Loucy (cell line): ENCODE data around the gene WNK3.

Experiments
- H2AFZ ChIP-seq: fragments of 200-600 bp; sonication (generic); 2 replicates; pipeline ENCODE4 v1.6.0; 2016; ENCODE audit warnings: antibody characterized with exemption, mild to moderate bottlenecking, low read length, moderate library complexity
- H3F3A ChIP-seq: fragments of 200-600 bp; 2 replicates; pipeline ENCODE4 v1.6.0; 2016; ENCODE audit warnings: antibody characterized with exemption, low read depth, mild to moderate bottlenecking
- H3K27me3 ChIP-seq: fragments of 200-600 bp; sonication (generic); 2 replicates; pipeline ENCODE4 v1.6.1; 2014; ENCODE audit warnings: low read length, mild to moderate bottlenecking; ENCODE audit not compliant: insufficient read depth, poor library complexity, severe bottlenecking
- H3K36me3 ChIP-seq: fragments of 200-600 bp; sonication (generic); 2 replicates; pipeline ENCODE4 v1.6.1; 2016; ENCODE audit warnings: low read length; ENCODE audit not compliant: insufficient read depth
- H3K4me1 ChIP-seq: fragments of 200-600 bp; sonication (generic); 2 replicates; pipeline ENCODE4 v1.5.1; 2014; ENCODE audit warnings: low read length, mild to moderate bottlenecking; ENCODE audit not compliant: insufficient read depth, poor library complexity, severe bottlenecking
- H3K4me2 ChIP-seq: fragments of 200-600 bp; sonication (generic); 2 replicates; pipeline ENCODE4 v1.6.0; 2014; ENCODE audit warnings: antibody characterized with exemption, low read length, low read depth, mild to moderate bottlenecking; ENCODE audit not compliant: poor library complexity, severe bottlenecking
- H3K4me3 ChIP-seq: fragments of 200-600 bp; sonication (generic); 2 replicates; pipeline ENCODE4 v1.5.1; 2014; ENCODE audit warnings: low read length, mild to moderate bottlenecking, mixed read lengths; ENCODE audit not compliant: poor library complexity, severe bottlenecking
- H3K79me2 ChIP-seq: fragments of 200-600 bp; sonication (generic); 2 replicates; pipeline ENCODE4 v1.6.1; 2014; ENCODE audit warnings: low read length; ENCODE audit not compliant: insufficient read depth
- H3K9ac ChIP-seq: fragments of 200-600 bp; sonication (generic); 2 replicates; pipeline ENCODE4 v1.6.0; 2014; ENCODE audit warnings: mild to moderate bottlenecking, low read depth, low read length, moderate library complexity; ENCODE audit not compliant: poor library complexity, severe bottlenecking
- H3K9me2 ChIP-seq: fragments of 200-600 bp; sonication (generic); replicated peaks from 2 replicates; pipeline ENCODE4 v1.6.1; 2016; ENCODE audit warnings: low read depth, low read length, mixed read lengths
- H3K9me3 ChIP-seq: fragments of 200-600 bp; sonication (generic); 2 replicates; pipeline ENCODE4 v1.6.1; 2014; ENCODE audit warnings: mild to moderate bottlenecking, antibody characterized with exemption, low read length, low read depth; ENCODE audit not compliant: insufficient read depth
- H4K20me1 ChIP-seq: fragments of 200-600 bp; sonication (generic); 2 replicates; pipeline ENCODE4 v1.6.0; 2014; ENCODE audit warnings: antibody characterized with exemption, low read length, mild to moderate bottlenecking; ENCODE audit not compliant: insufficient read depth, poor library complexity, severe bottlenecking
- EZH2phosphoT487 ChIP-seq: fragments of 200-600 bp; IDR thresholded peaks from 2 replicates; pipeline ENCODE4 v1.6.1; 2018; ENCODE audit warnings: antibody characterized with exemption, mild to moderate bottlenecking, moderate library complexity, borderline replicate concordance
- TF ChIP-seq, protein P1 (sequence below): fragments of 200-600 bp; sonication (generic); conservative IDR thresholded peaks from 2 replicates; pipeline ENCODE4 v1.5.1; 2014; ENCODE audit warnings: mild to moderate bottlenecking, antibody characterized with exemption, low read length

WNK3 gene

DNA sequence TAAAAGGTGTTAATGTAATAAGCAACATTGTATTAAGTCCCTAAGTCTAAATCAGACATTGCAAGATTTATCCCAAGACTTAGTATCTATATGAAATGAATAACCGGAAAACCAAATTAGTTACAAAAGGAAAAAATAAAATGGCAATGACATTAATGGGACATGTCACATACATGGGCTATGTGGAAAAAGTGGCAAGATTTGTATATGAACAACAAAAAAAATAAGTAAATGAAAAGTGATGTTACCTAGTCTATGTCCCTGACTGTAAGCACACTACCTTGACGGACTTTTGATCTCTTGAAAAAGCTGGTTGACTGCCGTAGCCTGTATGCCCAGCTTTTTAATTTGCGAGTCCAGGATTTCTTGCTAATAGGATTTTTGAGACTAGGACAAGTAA is 119.3 kb downstream of the WNK3 start:
- H3K4me1 ChIP-seq: no peaks in the 10 kb centered on the region
- H3F3A ChIP-seq: no peaks in the 10 kb centered on the region
- H3K79me2 ChIP-seq: no peaks in the 10 kb centered on the region
- no peaks in the 10 kb centered on the region for H3K27me3 ChIP-seq
- no peaks in the 10 kb centered on the region for H3K9me3 ChIP-seq
- TF ChIP-seq EZH2phosphoT487: no peak
- TF ChIP-seq, protein P1, sequence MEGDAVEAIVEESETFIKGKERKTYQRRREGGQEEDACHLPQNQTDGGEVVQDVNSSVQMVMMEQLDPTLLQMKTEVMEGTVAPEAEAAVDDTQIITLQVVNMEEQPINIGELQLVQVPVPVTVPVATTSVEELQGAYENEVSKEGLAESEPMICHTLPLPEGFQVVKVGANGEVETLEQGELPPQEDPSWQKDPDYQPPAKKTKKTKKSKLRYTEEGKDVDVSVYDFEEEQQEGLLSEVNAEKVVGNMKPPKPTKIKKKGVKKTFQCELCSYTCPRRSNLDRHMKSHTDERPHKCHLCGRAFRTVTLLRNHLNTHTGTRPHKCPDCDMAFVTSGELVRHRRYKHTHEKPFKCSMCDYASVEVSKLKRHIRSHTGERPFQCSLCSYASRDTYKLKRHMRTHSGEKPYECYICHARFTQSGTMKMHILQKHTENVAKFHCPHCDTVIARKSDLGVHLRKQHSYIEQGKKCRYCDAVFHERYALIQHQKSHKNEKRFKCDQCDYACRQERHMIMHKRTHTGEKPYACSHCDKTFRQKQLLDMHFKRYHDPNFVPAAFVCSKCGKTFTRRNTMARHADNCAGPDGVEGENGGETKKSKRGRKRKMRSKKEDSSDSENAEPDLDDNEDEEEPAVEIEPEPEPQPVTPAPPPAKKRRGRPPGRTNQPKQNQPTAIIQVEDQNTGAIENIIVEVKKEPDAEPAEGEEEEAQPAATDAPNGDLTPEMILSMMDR: no peak
- no peaks in the 10 kb centered on the region for H3K9me2 ChIP-seq
- H3K4me3 ChIP-seq: no peak overlapping the region
- no peak overlapping the region for H2AFZ ChIP-seq
- H3K36me3 ChIP-seq: no peaks in the 10 kb centered on the region
- no peak overlapping the region for H3K9ac ChIP-seq
- no peaks in the 10 kb centered on the region for H4K20me1 ChIP-seq
- H3K4me2 ChIP-seq: no peak overlapping the region

DNA sequence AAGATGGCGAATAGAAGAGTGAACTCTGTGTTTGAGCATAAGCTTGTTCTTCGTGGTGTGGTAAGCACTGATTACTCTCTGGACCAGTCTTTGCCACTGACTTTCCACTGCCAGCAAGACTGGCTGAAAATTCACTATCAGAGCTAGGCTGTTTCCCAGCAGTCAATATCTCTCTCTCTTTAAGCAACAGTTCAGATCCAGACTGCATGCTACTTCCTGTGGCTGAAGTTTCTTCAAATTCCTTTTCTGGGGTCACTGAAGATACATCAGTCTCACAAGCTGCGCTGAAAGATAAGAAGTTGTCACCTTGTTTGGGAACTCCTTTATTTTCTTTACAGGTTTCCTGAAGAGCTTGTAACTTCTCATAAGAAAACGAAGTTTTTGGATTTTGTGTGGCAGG is 120.8 kb downstream of the WNK3 start:
- Histone ChIP-seq H3K36me3 (no peaks in the 10 kb centered on the region), H3K4me3 (no peak overlapping the region), H3K79me2 (no peaks in the 10 kb centered on the region), H3K4me2 (no peak overlapping the region), H3K9ac (no peak overlapping the region), H3K27me3 (no peaks in the 10 kb centered on the region), H3F3A (no peaks in the 10 kb centered on the region), H2AFZ (no peak overlapping the region), H3K9me3 (no peaks in the 10 kb centered on the region), H3K4me1 (no peaks in the 10 kb centered on the region), H4K20me1 (no peaks in the 10 kb centered on the region), H3K9me2 (no peaks in the 10 kb centered on the region)
- no peak for TF ChIP-seq EZH2phosphoT487
- TF ChIP-seq, protein P1: no peak

DNA sequence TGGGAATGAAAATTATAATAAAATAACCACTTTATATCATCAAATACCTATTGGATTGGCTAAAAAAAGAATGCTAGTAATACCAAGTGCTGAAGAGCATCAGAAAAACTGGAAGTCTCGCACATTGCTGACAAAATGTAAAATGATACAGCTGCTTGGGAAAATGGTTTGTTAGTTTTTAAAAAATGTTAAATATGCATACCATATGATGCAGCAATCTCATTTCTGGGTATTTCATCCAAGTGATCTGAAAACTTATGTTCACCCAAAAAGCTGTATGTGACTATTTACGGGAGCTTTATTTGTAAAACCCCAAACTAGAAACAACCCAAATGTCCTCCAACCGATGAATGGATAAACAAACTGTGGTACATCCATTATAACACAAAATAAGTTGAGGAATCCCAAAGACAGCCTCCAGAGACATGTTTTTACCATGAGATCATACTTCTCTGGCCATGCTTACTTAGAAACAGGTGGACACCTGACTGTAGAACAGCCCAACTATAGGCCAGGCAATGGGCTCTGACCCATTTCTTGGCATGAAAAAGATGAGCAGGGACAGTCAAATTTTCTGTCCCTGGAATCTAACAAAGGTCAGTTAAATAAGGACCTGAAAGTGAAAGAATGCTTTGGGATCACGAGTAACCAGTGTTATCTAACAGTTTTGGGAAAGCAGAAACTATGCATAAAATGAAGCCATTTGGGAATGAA is 127.3 kb downstream of the WNK3 start:
- H3K9me3 ChIP-seq: no peaks in the 10 kb centered on the region
- H3F3A ChIP-seq: no peaks in the 10 kb centered on the region
- no peak overlapping the region for H2AFZ ChIP-seq
- H3K4me3 ChIP-seq: no peak overlapping the region
- H3K4me1 ChIP-seq: no peaks in the 10 kb centered on the region
- no peaks in the 10 kb centered on the region for H3K27me3 ChIP-seq
- no peaks in the 10 kb centered on the region for H3K9me2 ChIP-seq
- no peaks in the 10 kb centered on the region for H3K36me3 ChIP-seq
- no peaks in the 10 kb centered on the region for H3K79me2 ChIP-seq
- no peak overlapping the region for H3K9ac ChIP-seq
- no peaks in the 10 kb centered on the region for H4K20me1 ChIP-seq
- H3K4me2 ChIP-seq: no peak overlapping the region
- TF ChIP-seq, protein P1: no peak
- no peak for TF ChIP-seq EZH2phosphoT487
